ENCODE results near the gene SHISA7. TPM values are rescaled to one million over a fixed set of nuclear protein-coding genes. Genes with fewer than 3 reads are reported as not detected.

SHISA7 gene
- total RNA-seq, 1 donor from 2014 or later: 3.2 TPM

DNA sequence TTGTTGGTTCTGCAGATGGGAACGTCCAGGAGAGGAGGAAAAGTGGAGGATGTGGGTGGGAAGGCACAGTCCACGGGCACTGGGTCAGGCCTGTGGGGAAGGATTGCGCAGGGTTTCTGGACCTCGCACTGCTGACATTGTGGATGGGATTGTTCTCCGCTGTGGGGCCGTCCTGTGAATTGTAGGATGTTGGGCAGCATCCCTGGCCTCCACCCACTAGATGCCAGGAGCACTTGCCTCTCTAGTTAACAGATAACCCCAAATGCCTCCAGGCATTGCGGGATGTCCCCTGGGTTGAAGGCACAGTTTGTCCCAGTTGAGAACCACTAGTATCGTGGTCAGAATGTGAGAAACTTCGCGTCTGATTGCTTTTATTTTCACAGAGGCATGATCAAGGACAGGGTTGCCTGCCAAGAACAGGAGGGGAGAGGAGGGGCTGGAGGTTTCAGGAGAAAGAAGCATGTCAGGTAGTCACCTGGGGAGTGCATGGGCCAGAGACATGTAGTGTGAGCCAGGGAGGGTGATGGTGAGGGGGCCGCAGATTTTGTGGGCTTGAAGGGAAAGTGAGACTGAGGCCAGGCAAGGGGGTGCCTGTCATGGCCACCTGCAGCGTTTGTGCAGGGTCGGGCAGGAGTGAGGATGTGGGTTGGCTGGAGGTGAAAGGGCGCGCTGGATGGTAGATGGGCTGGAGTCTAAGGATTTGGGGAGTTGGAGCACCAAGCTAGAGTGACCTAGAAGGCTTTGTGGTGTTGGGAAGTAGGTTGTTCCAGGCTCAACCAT, 36.5 kb upstream of the SHISA7 start:
- no peaks in the 10 kb centered on the region for H3K36me3 Mint-ChIP-seq (ENCODE audit: unreplicated experiment)
- H3K27ac Mint-ChIP-seq (ENCODE audit: unreplicated experiment): peak overlapping the region; percentile 4
- peaks cover 20% of the 10 kb centered on the region for H3K4me1 Mint-ChIP-seq (ENCODE audit: low read depth, unreplicated experiment)
- TF ChIP-seq, protein P1, sequence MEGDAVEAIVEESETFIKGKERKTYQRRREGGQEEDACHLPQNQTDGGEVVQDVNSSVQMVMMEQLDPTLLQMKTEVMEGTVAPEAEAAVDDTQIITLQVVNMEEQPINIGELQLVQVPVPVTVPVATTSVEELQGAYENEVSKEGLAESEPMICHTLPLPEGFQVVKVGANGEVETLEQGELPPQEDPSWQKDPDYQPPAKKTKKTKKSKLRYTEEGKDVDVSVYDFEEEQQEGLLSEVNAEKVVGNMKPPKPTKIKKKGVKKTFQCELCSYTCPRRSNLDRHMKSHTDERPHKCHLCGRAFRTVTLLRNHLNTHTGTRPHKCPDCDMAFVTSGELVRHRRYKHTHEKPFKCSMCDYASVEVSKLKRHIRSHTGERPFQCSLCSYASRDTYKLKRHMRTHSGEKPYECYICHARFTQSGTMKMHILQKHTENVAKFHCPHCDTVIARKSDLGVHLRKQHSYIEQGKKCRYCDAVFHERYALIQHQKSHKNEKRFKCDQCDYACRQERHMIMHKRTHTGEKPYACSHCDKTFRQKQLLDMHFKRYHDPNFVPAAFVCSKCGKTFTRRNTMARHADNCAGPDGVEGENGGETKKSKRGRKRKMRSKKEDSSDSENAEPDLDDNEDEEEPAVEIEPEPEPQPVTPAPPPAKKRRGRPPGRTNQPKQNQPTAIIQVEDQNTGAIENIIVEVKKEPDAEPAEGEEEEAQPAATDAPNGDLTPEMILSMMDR (IDR thresholded peaks at IDR 0.05; ENCODE audit: partially characterized antibody, unreplicated experiment): no peak
- H3K4me3 Mint-ChIP-seq (ENCODE audit: unreplicated experiment): peak overlapping the region; percentile 92
- H3K27me3 Mint-ChIP-seq (ENCODE audit: unreplicated experiment): peaks cover 12% of the 10 kb centered on the region
- DNase-seq: no peak
- H3K9me3 Mint-ChIP-seq (ENCODE audit: unreplicated experiment): peaks cover 18% of the 10 kb centered on the region

DNA sequence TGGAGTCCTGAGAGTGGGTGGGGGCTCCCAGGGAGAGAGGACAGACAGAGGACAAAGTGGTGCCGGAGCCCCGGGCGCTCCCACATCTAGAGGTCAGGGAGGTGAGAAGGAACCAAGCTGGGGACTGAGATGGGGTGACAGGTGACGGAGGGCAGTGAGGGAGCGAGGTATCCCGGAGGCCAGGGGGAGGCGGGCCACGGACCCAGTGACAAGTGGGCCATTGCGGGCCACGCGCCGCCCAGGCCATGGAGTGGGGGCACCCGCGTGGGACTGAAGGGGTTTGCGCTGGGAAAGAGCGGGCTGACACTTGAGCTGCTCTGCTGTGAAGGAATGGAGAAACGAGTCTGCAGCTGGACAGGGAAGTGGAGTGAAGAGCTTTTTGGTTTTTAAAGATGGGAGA, 35.9 kb upstream of the SHISA7 start:
- Mint-ChIP-seq H3K27ac (ENCODE audit: unreplicated experiment) (no peak overlapping the region), H3K4me1 (ENCODE audit: low read depth, unreplicated experiment) (peaks cover 20% of the 10 kb centered on the region), H3K4me3 (ENCODE audit: unreplicated experiment) (peak overlapping the region; percentile 92), H3K27me3 (ENCODE audit: unreplicated experiment) (peaks cover 12% of the 10 kb centered on the region), H3K9me3 (ENCODE audit: unreplicated experiment) (peaks cover 18% of the 10 kb centered on the region), H3K36me3 (ENCODE audit: unreplicated experiment) (no peaks in the 10 kb centered on the region)
- no peak for DNase-seq
- TF ChIP-seq, protein P1 (IDR thresholded peaks at IDR 0.05; ENCODE audit: partially characterized antibody, unreplicated experiment): no peak

DNA sequence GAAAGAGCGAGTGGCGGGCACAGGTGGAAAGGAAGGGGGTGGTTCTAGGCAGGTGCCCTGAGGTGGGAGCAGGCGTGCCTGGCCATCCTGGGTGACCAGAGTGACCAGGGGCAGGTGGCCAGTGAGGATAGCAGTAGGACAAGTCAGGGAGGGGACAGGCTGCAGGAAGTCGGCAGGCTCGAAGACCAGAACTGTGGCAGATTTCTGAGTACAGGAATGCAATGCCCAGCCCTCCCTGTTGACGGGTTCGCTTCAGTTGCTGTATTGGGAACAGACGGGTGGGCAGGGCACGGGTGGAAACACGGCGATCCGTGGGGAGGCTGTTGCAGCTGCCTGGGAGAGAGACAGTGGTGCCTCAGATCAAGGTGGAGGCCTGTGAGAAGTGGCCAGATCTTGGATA, 35.3 kb upstream of the SHISA7 start:
- TF ChIP-seq, protein P1 (IDR thresholded peaks at IDR 0.05; ENCODE audit: partially characterized antibody, unreplicated experiment): no peak
- H3K27ac Mint-ChIP-seq (ENCODE audit: unreplicated experiment): peak overlapping the region; percentile 57
- no peaks in the 10 kb centered on the region for H3K36me3 Mint-ChIP-seq (ENCODE audit: unreplicated experiment)

DNA sequence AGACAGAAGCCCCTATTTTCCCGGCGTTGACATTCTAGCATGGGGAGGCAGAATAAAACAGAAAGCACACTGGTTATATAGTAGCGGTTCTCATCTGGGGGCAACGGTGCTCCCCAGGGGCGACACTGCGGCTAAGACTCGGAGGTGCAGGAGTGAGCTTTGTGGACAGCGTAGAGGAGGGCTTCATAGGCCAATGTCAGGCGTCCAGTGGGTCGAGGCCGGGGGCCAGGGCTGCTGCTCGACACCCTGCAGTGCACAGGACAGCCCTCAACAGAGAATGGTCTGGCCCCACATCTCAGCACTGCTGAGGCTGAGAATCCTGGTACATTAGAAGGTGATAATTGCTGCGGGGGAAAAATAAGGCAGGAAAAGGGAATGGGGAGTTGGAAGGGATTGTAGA, 34.8 kb upstream of the SHISA7 start:
- peaks cover 12% of the 10 kb centered on the region for H3K27me3 Mint-ChIP-seq (ENCODE audit: unreplicated experiment)
- H3K27ac Mint-ChIP-seq (ENCODE audit: unreplicated experiment): peak overlapping the region; percentile 26
- peaks cover 20% of the 10 kb centered on the region for H3K4me1 Mint-ChIP-seq (ENCODE audit: low read depth, unreplicated experiment)
- peaks cover 18% of the 10 kb centered on the region for H3K9me3 Mint-ChIP-seq (ENCODE audit: unreplicated experiment)
- no peak for DNase-seq
- H3K4me3 Mint-ChIP-seq (ENCODE audit: unreplicated experiment): peak overlapping the region; percentile 92
- TF ChIP-seq, protein P1 (IDR thresholded peaks at IDR 0.05; ENCODE audit: partially characterized antibody, unreplicated experiment): no peak
- H3K36me3 Mint-ChIP-seq (ENCODE audit: unreplicated experiment): no peaks in the 10 kb centered on the region

More for the DNA sequence above, 35.3 kb upstream of the SHISA7 start:
- DNase-seq: no peak
- H3K4me3 Mint-ChIP-seq (ENCODE audit: unreplicated experiment): peak overlapping the region; percentile 92
- peaks cover 20% of the 10 kb centered on the region for H3K4me1 Mint-ChIP-seq (ENCODE audit: low read depth, unreplicated experiment)
- H3K9me3 Mint-ChIP-seq (ENCODE audit: unreplicated experiment): peaks cover 18% of the 10 kb centered on the region
- H3K27me3 Mint-ChIP-seq (ENCODE audit: unreplicated experiment): peaks cover 12% of the 10 kb centered on the region

DNA sequence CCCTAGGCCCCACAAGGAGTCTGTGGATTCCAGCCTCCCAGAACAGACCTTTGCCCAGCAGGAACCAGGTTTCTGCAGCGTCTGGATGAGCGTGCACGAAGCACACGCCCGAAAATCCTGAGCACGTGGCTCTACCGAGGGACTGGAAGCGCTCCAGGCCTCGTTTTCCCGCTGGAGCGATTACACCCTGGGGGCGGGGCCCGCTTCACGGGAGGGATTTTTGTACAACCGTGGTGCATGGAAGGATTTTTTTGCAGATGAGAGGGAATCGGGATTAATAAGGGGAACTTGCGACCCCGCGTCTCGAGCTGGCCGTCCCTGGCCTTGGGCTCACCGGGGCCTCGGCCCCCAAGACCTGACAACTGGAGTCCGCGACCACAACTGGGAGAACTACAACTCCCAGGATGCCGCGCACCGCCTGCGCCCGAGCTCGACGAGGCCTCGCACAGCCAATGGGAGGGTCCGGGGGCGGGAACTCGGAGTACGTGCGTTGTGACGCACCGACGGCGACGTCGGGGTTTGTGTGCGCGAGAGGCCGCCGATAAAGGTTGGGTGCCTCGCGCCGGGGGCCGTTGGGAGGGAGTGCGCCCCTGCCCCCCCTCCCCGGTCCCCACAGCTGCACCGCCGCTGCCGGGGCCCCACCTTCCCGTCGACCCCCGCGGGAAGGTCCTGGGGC, 33.1 kb upstream of the SHISA7 start, which contains the start of gene ZNF628:
Gene ZNF628, plus strand, starts transcription at position 518 of the 676 bp plus-strand sequence. CDS start 3,294 bp downstream, outside the sequence.
- peak within 1 kb of the TSS; percentile 92 for H3K4me3 Mint-ChIP-seq (ENCODE audit: unreplicated experiment)
- H3K27me3 Mint-ChIP-seq (ENCODE audit: unreplicated experiment): peaks cover 14% of the 10 kb centered on the region
- H3K36me3 Mint-ChIP-seq (ENCODE audit: unreplicated experiment): no peaks in the 10 kb centered on the region
- H3K4me1 Mint-ChIP-seq (ENCODE audit: low read depth, unreplicated experiment): peaks cover 20% of the 10 kb centered on the region
- peak within 1 kb of the TSS; percentile 82 for H3K27ac Mint-ChIP-seq (ENCODE audit: unreplicated experiment)
- TF ChIP-seq, protein P1 (IDR thresholded peaks at IDR 0.05; ENCODE audit: partially characterized antibody, unreplicated experiment): no peak
- DNase-seq: peak; percentile 99
- peaks cover 18% of the 10 kb centered on the region for H3K9me3 Mint-ChIP-seq (ENCODE audit: unreplicated experiment)

All from glutamatergic neuron (in vitro differentiated cells).